ENCODE measurements around the gene ITPR2. TPM values are rescaled to one million over a fixed set of nuclear protein-coding genes. Genes with fewer than 3 reads are reported as not detected.
"Not testable (repeated sequence)": the region's sequence is repeated elsewhere in the genome, so short reads cannot be mapped to it uniquely, and the experiment has no call there.

The ITPR2 gene
- total RNA-seq, 1 experiment from 2014 or later: 6.9 TPM

DNA sequence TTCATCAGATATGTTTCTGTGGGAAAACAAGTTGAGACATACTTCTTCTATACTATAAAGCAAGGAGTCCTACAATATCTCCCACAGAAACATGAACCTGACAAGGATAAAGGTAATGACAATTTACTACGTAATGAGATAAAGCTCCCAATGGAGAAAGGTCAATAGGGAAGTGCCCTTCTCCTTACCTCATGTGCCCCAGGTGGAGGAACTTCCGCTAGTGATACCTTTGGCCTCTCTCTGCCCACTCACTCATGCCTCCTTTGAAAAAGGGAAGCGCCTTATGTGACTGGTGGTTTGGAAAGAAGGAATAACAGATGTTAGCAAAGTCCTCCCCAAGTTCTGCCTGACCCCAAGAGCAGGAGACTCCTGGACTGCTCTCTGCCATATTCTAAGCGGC lies 305.3 kb downstream of the ITPR2 start:
- no peak for DNase-seq (ENCODE audit: low read depth)

DNA sequence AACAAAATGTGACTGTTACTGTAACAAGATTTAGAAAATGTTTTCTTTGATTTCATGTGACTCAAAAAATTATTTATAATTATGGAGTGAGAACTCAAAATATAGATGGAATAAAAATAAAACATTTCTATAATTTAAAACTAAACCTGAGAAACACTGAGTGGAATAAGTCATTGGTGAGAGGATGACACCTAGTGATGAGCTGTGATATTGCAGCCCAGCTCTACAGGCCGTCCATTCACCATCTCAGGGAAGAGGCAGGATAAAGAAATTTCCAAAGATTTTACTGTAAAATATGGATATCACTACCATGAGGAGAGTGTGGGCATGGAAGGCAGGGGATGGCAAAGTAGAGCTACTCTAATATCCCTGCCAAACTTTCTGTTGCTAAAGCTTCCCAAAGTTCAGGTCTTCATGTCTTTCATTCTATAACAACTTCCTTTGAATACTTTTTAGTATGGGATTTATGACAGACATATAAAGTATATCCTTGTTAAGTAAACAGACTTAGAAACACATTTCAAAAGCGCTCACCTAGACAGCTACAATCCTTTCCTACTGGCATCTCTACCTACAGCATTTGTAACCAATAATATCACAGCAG lies 308.0 kb downstream of the ITPR2 start:
- peak; percentile 44 for DNase-seq (ENCODE audit: low read depth)

DNA sequence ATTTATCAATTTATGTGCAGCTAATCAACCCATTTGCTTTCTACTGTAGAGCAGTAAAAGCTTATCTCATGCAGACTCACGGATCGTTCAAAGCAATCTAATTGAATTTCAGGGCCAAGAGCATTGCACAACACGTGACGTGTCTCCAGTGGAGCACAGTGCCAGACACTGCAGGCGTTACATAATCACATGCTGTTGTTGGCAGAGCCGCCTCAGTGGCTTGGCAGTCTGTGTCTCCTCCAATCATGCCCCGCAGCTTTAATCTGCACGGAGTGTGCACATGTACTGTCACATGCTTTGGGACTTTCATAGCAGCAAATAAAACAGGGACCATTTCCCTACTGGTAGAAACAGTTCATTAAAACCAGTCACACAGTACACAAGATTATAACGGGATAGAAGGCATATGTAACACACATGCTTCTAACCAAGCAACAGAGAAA lies 309.3 kb downstream of the ITPR2 start:
- peak; percentile 87 for DNase-seq (ENCODE audit: low read depth)

DNA sequence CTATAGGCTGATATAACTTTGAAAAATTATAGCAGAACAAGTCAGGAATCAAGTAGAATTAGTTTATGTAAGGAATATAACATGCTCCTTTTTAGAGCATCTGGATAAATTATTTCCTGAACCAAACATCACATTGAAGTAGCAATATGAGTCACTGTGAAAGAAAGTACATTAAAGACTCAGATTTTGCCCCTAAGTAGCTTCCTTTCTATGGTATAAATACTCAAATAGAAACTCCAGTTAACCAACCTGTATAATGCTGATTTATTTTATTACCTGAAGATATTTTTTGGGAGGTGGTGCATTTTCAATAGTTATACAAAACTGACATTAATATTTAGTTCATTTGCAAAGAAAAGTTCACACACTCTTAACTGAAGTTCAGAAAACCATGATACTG lies 312.1 kb downstream of the ITPR2 start:
- no peak for DNase-seq (ENCODE audit: low read depth)

DNA sequence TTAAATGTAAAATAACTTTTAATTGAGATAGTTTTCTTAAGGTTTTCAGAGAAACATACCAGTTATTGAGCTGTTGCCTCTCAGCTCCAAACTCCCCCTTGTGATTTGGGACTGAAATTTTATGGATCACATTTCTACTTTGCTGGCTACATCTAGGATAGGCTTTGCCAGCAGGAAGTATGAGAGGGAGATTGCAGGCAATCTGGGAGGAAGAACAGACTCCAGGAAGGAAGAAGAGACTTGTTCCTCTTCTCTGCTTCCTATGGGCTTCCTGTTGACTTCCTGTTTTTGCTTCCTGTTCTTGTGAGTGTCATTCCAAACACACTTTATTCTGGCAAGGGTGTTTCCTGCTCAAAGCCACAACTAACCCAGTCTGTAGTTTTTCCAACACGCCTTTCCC lies 312.9 kb downstream of the ITPR2 start:
- no peak for DNase-seq (ENCODE audit: low read depth)

DNA sequence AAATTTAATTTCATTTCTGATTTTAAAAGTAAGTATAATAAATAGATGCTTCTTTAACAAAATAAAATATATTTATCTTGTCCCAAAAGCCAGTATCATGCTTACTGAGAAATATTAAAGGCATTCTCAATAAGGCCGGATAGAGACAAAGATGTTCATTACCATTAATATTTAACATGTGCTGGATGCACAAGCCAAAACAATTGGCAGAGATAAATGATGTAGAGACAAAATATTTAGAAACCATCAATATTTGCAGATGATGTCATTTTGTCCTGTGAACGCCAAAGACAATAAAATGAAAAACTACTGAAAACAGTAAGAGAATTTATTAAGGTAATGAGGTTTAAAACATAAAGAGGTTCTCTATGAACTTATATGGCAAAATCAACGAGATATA lies 313.5 kb downstream of the ITPR2 start:
- DNase-seq (ENCODE audit: low read depth): no peak

DNA sequence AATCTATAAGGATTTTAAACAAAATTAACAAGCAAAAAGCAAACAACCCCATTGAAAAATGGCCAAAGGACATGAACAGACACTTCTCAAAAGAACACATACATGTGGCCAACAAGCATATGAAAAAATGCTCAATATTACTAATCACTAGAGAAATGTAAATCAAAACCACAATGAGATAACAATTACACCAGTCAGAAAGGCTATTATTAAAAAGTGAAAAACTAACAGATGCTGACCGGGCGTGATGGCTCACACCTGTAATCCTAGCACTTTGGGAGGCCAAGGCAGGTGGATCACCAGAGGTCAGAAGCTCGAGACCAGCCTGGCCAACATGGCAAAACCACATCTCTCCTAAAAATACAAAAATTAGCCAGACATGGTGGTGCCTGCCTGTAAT lies 315.7 kb downstream of the ITPR2 start:
- not testable (repeated sequence) for DNase-seq (ENCODE audit: low read depth)

DNA sequence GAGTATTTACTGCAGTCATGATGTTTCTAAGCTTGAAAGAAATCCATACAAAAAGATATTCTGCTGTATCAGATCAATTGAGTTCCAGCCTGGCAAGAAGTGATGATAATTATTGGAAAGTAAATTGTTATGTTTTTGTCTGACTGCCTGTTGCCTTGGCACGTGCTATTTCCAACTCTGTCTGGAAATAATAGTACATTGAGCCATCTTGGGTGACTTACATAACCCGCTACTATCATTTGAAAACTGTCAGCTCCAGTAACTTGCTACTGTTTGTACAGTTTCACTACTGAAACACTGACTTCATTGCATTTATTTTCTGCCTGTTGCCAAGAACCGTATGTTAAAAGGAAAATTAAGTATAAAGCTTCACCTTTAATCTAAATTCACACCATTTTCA lies 318.6 kb downstream of the ITPR2 start:
- DNase-seq (ENCODE audit: low read depth): no peak

DNA sequence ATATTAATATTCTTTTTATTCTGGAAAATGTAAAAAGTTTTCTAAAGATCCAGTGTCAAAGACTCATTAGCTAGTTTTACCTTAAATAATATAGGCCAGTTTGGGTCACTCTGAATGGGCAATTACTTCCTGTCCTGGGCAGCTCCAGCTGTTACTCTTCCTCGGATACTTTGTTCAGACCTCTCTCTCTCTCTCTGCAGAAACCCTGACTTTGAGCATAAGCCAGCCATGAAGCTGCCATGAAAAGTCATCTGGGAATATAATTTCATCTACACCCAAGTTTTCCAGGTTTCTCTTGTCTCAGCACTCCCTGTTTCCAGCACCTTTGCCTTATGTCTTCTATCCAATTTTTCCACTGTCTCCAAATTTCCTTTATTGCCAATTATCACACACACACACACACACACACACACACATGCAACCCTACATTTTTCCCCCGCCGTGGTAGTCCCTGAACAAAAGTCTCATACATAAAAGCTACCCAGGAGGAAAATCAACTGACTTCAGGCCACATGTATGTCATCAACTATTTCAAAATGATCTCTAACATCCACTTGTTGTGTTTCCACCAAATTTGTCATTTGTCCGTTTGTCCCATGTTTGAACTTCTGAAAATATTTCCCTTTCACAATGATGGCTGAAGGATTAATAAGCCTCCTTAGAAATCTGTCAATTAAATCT lies 319.5 kb downstream of the ITPR2 start:
- DNase-seq (ENCODE audit: low read depth): no peak

DNA sequence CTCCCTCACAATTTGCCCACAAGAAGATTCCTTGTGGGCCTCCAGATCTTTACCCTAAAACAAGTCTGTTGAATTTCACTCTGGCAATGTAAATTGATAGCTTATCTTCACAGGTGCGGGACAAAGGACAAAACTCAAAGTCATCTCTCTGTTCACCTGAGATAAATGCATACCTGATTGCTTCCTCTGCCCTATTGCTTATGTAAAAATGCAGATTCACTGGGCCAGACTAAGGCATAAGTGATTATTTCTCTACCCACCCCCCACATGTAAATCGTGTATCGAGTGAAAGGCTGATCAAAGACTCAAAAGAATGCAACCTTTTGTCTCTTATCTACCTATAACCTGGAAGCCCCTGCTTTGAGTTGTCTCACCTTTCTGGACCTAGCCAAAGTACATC lies 320.8 kb downstream of the ITPR2 start:
- no peak for DNase-seq (ENCODE audit: low read depth)

DNA sequence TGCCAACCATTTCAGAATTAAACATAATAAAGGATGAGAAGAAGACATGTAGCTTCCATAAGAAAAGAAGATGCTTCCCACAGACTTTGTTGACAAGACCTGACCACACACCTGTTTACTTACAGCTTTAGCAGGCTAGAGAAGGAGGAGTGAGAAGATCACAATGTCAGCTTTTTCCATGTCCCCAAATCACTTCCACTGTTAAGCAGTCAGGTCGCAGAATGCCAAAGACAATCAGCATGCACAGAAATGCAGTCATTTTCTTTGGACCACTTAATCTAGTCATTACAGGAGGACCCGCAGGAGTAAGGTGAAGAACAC lies 322.7 kb downstream of the ITPR2 start:
- no peak for DNase-seq (ENCODE audit: low read depth)

DNA sequence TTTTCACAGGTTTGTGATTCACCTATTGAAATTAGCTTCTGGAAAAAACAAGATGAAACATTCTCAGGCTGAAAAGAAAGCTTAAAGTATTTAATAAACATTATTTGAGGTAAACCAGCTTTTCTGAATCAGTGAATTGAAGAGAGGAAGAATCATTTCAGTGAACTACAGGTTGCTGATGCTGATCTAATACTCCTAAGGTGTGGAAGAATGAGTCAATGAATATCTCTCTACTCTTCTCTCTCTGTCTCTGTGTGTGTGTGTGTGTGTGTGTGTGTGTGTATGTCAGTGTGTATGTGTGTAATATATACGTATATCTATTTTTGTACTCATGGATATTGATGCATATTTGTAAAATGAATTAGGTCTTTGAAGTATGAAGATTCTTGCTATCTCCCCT lies 325.4 kb downstream of the ITPR2 start:
- DNase-seq (ENCODE audit: low read depth): no peak

DNA sequence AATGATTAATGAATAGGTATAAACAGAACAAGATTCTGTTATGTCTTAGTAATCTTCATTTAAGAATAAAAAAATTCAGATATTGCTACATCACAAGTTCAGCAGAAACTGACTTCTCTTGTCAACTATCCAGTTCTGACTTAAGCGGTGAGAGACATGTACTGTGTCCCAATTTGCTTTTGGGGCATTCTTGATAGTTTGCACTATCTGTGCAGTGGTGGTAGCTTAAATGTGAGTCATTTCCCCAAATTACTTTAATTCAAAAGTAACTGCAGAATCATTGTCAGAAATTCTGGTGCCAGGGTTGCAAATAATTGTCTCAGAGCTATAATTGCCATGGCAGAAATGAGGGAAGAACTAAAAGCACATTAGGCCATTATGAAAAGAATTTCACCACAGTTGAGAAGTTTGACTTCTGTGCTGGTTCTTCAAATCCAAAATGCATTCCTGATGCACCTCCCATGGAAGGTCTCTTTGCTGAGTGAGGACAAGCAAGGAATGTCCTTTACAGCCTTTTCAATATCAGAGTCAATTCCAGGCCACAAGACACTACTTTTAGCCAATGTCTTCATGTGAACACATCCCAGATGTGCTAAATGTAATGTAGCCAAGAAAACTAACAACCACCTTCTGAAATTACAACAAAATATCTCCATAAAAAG lies 332.9 kb downstream of the ITPR2 start:
- no peak for DNase-seq (ENCODE audit: low read depth)

DNA sequence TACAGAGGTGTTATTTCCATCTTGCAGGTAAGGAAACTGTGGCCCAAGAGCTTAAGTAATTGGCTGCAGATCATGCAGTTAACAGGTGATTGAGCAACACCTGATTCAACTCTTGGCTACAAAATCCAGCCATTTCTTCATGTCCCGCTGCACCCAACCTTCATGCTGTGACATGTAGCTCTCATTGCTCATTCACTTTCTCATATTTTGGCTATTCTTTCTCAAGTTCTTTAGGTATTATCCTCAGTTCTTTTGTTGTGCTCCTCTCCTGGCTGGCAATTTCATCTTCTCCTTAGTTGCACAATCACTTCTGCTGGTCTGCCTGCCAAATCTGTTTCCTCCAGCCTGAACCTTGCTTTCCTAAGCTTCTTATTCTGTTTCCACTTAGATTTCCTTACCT lies 336.8 kb downstream of the ITPR2 start:
- DNase-seq (ENCODE audit: low read depth): no peak

DNA sequence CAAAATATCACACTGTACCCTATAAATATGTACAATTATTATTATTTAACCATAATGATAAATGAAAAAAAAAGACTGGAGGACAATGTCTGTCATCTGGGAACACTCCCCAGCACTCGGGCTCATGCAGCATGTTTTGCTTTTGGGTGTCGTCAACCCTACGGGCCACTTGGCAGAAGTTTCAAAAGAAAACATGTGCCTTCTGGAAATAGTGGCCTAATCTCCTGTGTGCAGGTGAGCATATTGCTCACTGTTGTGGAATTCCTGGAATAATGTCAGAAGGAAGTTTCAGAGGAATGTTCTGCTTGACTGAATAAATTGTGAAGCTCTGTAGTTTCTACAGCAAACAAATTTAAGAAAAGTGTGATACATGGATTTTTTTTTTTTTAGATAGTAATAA lies 339.3 kb downstream of the ITPR2 start:
- DNase-seq (ENCODE audit: low read depth): no peak

DNA sequence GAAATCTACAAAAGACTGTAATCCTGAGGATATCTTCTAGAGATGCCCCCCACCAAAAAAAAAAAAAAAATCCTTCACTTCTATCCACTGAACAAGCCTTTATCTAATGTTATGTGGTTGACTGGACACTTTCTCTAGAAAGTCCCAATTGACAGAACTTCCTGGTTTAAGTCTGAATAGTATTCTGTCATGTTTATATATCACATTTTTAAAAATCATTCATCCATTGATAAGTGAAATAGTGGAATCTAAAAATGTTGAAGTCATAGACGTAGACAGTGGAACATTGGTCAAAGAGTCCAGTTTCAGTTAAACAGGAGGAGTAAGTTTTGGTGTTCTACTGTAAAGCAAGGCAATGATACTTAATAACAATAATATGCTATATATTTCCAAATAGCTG lies 340.6 kb downstream of the ITPR2 start:
- no peak for DNase-seq (ENCODE audit: low read depth)

DNA sequence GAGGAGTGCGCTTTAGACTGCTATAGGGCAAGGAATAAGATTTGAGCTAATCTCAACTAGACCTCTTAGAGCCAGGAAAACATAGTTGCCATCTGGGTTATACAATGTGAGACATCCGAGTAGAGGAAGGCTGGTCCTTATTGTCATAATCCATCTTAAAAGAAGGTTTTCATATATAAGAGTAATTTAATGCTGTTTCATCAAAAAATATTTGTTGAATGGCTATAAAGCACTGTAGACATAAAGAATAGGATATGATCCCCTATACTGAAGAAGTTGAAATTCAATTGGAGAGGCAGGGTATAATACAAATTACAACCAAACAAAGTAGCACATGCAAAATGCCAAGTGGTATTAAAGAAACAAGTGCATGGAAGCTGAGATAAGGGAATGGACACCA lies 343.1 kb downstream of the ITPR2 start:
- no peak for DNase-seq (ENCODE audit: low read depth)

DNA sequence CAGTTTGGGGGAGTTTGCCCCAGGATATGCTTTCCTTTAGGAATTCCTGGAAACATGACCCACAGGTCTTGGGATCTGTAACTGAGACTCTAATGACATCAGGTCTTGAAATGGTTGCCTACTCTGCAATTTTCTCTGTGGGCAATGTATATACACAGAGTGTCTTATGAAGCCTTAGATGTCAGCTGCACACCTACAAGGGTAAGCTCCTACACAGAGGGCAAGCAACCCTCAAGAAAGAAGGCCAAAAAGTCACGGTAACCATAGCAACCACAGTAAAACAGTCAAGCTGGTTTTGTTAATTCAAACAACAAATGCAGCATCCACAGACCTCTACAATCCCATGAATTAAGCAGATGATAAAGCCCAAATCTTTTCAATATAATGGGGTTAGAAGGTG lies 344.6 kb downstream of the ITPR2 start:
- DNase-seq (ENCODE audit: low read depth): no peak

DNA sequence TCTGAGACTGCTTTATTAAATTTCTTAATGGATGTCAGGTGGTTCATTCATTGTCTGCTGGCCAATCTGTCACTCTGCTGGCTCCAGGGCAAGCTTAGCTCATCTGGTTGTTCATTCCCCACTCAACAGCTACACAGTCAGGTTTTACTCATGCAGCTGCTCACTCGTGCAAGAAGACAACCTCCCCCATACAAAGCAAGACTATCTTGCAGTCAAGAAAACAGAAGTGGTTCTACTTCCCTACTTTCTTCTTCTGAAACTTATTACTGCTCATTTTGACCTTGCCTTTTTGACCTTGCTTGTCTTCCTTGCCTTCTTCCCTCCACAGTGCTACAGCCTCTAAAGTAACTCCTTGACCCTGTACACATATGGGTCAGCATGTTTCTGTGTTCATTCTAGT lies 359.7 kb downstream of the ITPR2 start:
- DNase-seq (ENCODE audit: low read depth): peak; percentile 25

DNA sequence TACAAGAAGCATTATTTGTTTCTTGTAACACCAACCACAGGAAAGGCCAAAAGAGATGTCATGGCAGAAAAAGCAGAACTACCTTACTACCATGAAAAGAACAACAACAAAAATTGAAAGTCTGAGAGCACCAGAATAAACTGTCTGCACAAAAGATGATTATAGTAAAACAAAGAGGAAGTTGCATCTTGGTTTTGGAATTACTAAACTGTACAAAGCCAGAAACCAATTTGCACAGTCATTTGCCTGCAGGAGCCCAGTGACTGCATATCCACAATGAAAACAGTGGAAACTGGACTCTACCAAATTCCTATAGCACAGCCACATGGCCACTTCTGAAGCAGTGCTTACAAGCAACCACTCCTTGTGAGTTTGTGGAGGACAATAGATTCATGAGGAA lies 361.4 kb downstream of the ITPR2 start:
- DNase-seq (ENCODE audit: low read depth): peak; percentile 5

DNA sequence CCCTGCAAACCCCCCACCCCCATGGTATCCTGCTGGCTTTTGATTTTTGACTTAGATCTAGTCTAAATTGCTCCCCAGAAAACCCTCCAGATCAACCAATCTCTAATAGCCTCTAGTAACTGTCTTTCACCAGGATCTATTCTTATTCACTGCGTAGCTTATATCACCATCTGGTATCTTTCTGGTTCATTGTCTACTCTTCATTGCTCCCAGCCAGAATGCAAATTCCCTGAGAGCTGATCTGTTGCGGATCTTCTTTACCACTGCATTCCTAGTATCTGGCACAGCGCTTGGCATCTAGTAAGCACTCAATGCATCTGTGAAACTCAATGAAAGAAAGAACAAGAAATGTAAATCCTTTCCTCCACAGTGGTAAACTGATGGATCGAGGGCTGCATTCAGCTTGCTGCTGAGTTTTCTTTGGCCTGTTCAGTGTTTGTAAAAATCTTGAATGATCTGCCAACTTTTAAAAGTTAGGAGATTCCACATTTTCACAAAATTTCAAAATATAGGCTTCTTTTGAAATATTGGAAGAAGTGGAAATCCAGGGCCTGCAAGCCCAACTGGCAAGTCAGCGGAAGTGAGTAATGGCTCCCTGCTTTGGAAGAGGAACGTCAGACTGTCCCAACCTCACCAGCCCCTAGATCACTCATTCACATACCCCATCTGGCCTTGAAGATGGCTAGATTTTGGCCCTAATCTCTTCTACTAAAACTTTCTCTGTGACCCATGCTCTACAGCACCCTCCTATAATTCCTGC lies 363.4 kb downstream of the ITPR2 start:
- DNase-seq (ENCODE audit: low read depth): no peak

DNA sequence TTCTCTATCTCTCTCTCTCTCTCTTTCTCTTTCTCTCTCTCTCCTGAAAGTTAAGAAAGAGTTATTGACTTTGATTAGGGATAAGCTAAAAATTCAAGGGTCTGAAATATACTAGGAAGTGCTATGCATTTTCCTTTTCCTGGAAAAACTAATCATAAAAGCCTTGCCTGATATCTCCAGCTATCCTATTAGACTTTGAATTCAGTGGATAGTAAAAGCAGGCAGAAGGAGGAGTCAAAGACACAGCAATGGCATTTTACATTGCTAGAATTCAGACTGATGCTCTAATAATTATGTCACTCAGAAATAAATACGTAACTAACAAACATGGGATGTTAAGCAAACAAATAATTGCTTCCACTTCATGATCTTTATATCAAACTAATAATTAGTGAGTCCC lies 365.6 kb downstream of the ITPR2 start:
- DNase-seq (ENCODE audit: low read depth): no peak

DNA sequence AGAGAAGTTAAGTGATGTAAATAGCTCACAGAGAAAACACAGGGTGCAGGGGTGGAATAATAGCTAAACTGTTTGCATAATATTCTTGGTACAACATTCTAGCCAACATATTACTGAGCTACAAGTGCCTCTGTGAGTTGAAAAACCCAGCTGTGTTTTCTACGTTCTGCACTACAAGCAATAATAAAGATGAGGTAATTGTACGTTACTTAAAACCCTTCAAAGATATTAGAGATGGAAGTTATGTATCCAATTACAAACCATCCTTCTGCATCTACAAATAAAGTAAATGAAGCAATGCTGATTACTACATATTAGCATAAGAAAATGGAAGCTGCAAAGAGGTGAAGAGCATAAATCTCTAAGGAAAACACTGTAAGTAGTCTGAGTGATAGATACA lies 366.3 kb downstream of the ITPR2 start:
- no peak for DNase-seq (ENCODE audit: low read depth)
